K562 (cell line): Measurements from ENCODE around the gene PPM1F. TPM values are rescaled to one million over a fixed set of nuclear protein-coding genes. Genes with fewer than 3 reads are reported as not detected.

Source experiments
- ATF3 ChIP-seq, 2 experiments: fragments of 450-650 bp in 1 of 2; sonication (generic) in 1 of 2; formaldehyde crosslinking in 1 of 2; IDR thresholded peaks in 1 of 2; conservative IDR thresholded peaks in 1 of 2; 2 replicates each; pipeline versions ENCODE4 v1.6.1 to v1.8.1; 2016 to 2023; ENCODE audit warnings: mild to moderate bottlenecking in 2 of 2, moderate library complexity in 2 of 2, inconsistent platforms in 1 of 2, missing genetic modification reagents in 1 of 2
- MGA ChIP-seq: fragments of 450-650 bp; IDR thresholded peaks from 2 replicates; pipeline ENCODE4 v1.6.1; 2016; ENCODE audit warnings: mild to moderate bottlenecking, moderate library complexity
- MTA2 ChIP-seq: fragments of 450-650 bp; IDR thresholded peaks from 2 replicates; pipeline ENCODE4 v1.6.1; 2016; ENCODE audit warnings: low read depth
- NFATC3 ChIP-seq: fragments of 450-650 bp; IDR thresholded peaks from 2 replicates; pipeline ENCODE4 v1.6.1; 2017; ENCODE audit warnings: mild to moderate bottlenecking
- TCF7 ChIP-seq: sonication (generic); IDR thresholded peaks from 2 replicates; pipeline ENCODE4 v1.6.1; 2016; ENCODE audit warnings: antibody characterized with exemption, borderline replicate concordance
- VEZF1 ChIP-seq: fragments of 200-800 bp; sonication (Bioruptor generic); IDR thresholded peaks from 2 replicates; pipeline ENCODE4 v1.6.1; 2017; ENCODE audit warnings: missing genetic modification characterization, missing compliant biosample characterization
- ZBTB11 ChIP-seq, 3 experiments: fragments of 200-800 bp in 1 of 3; fragments of 250-450 bp in 1 of 3; fragments of 450-650 bp in 1 of 3; sonication (Bioruptor Pico) in 1 of 3; sonication (Bioruptor generic) in 1 of 3; formaldehyde crosslinking in 1 of 3; IDR thresholded peaks; 2 replicates each; pipeline versions ENCODE4 v1.6.1 to v1.8.0; 2016 to 2022; ENCODE audit warnings: mild to moderate bottlenecking in 2 of 3, missing genetic modification characterization in 2 of 3, missing compliant biosample characterization in 1 of 3, moderate library complexity in 1 of 3
- ZNF511 ChIP-seq: sonication (generic); formaldehyde crosslinking; IDR thresholded peaks from 2 replicates; pipeline ENCODE4 v1.8.0; 2022; ENCODE audit warnings: mild to moderate bottlenecking, missing genetic modification reagents
- polyA plus RNA-seq, 8 experiments: library from polyadenylated mRNA; depleted of rRNA in 4 of 8; stranded (reverse) in 5 of 8; unstranded in 3 of 8; fragments of >200 nt; fragmentation: Nextera tagmentation in 2 of 8; fragmentation: Illumina TruSeq in 1 of 8; extraction: Ambion mirVana in 2 of 8; extraction: Trizol in 1 of 8; gene quantifications; 2 replicates each; pipeline versions ENCODE4 v1.2.1 to v1.2.3, GENCODE V29; 2011 to 2014; ENCODE audit warnings: inconsistent platforms in 1 of 8, missing spikeins in 1 of 8
- total RNA-seq, 7 experiments: library from RNA; depleted of rRNA in 6 of 7; stranded (reverse); fragments of >200 nt in 6 of 7; fragmentation: Illumina TruSeq in 2 of 7; extraction: Trizol in 2 of 7; gene quantifications; 2 replicates each; pipeline versions ENCODE4 v1.2.1 to v1.2.3, GENCODE V29; 2011 to 2021; ENCODE audit warnings: low replicate concordance in 1 of 7

PPM1F gene
- total and polyA plus RNA-seq, 9 of the 15 experiments (the other 6 are each of a cell fraction or from before 2014, with no cell fraction given) = 2.1 to 159 (median 64.0) TPM

GRCh38 chr22:21977814-21978213 lies 25.2 kb upstream of the PPM1F start (continued):
- TF ChIP-seq MGA (no peak), TCF7 (no peak), ZNF511 (CRISPR knock-in tag) (no peak), ZBTB11 (CRISPR knock-in tag; IDR thresholded peaks at IDR 0.05) (0 out of 6 replicates have a peak, but pooled peaks of 1 of the 3 experiments have one; percentile 9), VEZF1 (CRISPR knock-in tag) (no peak), MTA2 (no peak), NFATC3 (no peak), ATF3 (IDR thresholded peaks at IDR 0.05) (no peak), ATF3 (CRISPR knock-in tag; conservative IDR thresholded peaks at IDR 0.05) (no peak)
